Measurements from ENCODE around the gene HDAC8. TPM values are rescaled to one million over a fixed set of nuclear protein-coding genes. Genes with fewer than 3 reads are reported as not detected.

Gene HDAC8
- total RNA-seq (2014; rRNA removed; shearing (Covaris generic)), result 32.4 and 37.5 TPM in 2 replicates

DNA sequence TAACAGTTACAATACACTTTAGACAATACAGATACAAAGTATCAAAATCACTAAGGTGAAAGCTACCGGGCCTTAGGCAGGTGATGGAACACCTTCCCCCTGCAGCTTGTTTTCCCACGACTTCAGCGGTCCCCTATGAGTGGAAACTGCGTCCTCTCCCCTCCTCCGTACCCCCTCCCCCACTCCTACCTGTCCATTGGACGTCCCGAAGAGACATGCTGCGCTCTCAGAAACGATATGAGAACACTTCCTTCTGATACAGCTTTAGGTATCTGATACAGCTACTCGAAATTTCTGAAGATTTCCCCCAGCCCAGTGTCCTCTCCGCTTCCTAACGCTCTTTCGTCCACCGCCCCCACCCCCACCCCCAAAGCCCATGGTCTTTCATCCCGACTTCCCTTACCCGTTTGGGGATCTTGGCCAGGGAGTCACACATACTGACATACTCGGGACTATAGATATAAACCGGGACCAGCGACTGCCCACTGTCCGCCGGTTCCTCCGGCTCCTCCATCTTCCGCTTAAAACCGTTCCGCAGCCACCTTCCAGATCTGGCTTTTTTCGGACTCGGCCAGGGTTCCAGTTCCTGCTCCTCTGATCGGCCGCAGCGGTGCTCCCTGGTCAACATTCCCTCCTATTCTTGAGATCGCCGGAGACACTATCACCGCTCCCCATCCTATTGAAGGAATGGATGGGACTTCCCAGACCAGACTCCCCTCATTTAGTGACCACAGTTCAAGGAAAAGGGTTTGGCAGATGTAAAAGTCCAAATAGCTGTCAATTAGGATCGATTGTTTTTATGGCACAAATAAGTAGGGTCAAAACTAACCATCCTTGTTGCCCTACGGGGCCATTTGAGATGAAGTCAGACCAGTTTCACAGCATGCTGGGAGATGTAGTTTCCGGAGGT lies at the start of gene HDAC8:
Gene HDAC8, minus strand, starts transcription at position 596 of the 910 bp plus-strand sequence. Its CDS starts 82 bp downstream, at position 514.

DNA sequence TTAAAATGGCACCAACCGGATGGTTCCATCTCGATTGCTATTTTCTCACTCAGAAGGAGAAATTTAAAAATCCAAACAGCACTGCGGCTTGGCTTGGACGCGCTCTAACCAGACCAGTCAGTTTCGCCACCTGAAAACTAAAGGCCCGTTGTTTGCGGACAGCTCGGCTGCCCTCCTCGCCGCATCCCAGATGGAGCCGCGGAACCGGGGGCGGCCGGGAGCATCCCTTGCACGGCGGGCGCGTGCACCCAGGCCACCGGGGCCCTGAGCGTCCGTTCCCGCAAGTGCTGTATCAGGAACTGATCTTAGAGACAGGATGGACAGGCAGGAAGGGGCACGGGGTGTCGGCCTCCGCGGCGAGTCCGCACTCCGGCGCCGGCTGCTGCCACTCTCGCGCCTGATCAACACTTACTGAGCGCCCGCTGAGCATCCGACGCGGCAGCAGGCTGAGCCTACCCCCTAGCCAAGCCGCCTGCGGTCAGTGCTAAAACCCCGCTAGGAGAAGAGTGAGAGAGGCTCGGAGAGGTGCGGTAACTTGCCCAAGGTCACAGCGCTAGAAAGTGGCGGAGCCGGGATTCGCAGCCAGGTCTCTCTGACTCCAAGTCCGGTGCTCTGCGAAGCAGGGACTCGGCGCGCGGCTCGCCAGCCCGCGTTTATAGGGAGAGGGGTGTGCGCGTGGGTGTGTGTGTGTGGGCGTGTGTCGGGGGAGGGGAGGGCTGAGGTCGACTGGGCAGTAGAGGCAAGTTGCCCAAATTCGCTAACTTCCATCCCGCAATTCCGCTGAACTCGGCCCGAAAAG lies 267.2 kb downstream of the HDAC8 start, which contains the start of gene CITED1:
Gene CITED1, minus strand, starts transcription at position 629 of the 799 bp plus-strand sequence. CDS start 3,045 bp downstream, outside the sequence.

Small RNA genes within 50 kb of the gene (small RNA-seq; reads per million reads assigned to genes)
- gene RF00019 (not detected), gene RNU2-68P (1.8 reads per million, percentile 71 among the genes with 10 or more reads in this experiment)

Other genes with a start within 250 kb of the HDAC8 start
- 9.1 and 11.1 TPM in 2 replicates for gene PHKA1, start 141.5 kb upstream of the HDAC8 start, total RNA-seq (2014; rRNA removed; shearing (Covaris generic))
- gene DMRTC1B, start 204.0 kb upstream of the HDAC8 start, total RNA-seq (2014; rRNA removed; shearing (Covaris generic)), result not detected in 2 replicates
- not detected in 2 replicates for gene FAM236B, start 209.8 kb upstream of the HDAC8 start, total RNA-seq (2014; rRNA removed; shearing (Covaris generic))
- gene FAM236D, start 235.4 kb upstream of the HDAC8 start, total RNA-seq (2014; rRNA removed; shearing (Covaris generic)), result not detected in 2 replicates